H1 (cell line): Measurements from ENCODE around the gene SPTBN1. TPM values are rescaled to one million over a fixed set of nuclear protein-coding genes. Genes with fewer than 3 reads are reported as not detected.

Source experiments
- SAP30 ChIP-seq: fragments of 300-600 bp; sonication (generic); IDR thresholded peaks from 2 replicates; pipeline ENCODE4 v1.7.1; 2012; ENCODE audit warnings: low read length, moderate library complexity, mild to moderate bottlenecking, inconsistent platforms; ENCODE audit not compliant: insufficient read depth, insufficient replicate concordance
- SIN3A ChIP-seq, 2 experiments: IDR thresholded peaks in 1 of 2; conservative IDR thresholded peaks in 1 of 2; 2 replicates each; pipeline ENCODE4 v1.6.1; 2011 to 2012; ENCODE audit warnings: low read length in 2 of 2, improper control_type of control experiment in 1 of 2, low read depth in 1 of 2, mild to moderate bottlenecking in 1 of 2
- polyA plus RNA-seq, 7 experiments: library from polyadenylated mRNA; depleted of rRNA in 3 of 7; stranded (reverse) in 5 of 7; unstranded in 2 of 7; fragments of >200 nt in 5 of 7; fragments of 200-250 nt in 2 of 7; gene quantifications; 1 replicate in 5 of 7; 2 replicates in 1 of 7; 4 replicates in 1 of 7; pipeline versions ENCODE4 v1.2.1 to v1.2.3, GENCODE V29; 2011 to 2013; ENCODE audit warnings: missing spikeins in 2 of 7, mixed read lengths in 2 of 7
- total RNA-seq: library from RNA; stranded (reverse); fragmentation: NEBNext Ultra II Directional; extraction: Animal tissue kit (Norgen Biotek cat#: 25700); gene quantifications from 2 replicates; pipeline ENCODE4 v1.2.1, GENCODE V29; 2021

SPTBN1 gene
- total and polyA plus RNA-seq, 2 of the 8 experiments (the other 6 are each of a cell fraction or from before 2014, with no cell fraction given): 31.8 to 180 TPM

GRCh38 chr2:54648256-54648655 lies 192.1 kb downstream of the SPTBN1 start (continued):
- TF ChIP-seq SIN3A (conservative IDR thresholded peaks at IDR 0.05 in 1 of 2, IDR thresholded peaks at IDR 0.05 in 1 of 2; ENCODE audit: low read depth in 1 of 2, low read length in 2 of 2) (no peak), SAP30 (no peak)
